Fibroblast of lung (primary cell): Measurements from ENCODE around the gene PDGFA. TPM values are rescaled to one million over a fixed set of nuclear protein-coding genes. Genes with fewer than 3 reads are reported as not detected.

ENCODE experiments used
- DNase-seq, 2 donors: peaks; one replicate each; pipeline versions ENCODE4 v3.0.0 to v3.0.0-alpha.2; 2010; ENCODE audit warnings: low read depth in 2 of 2
- H2AFZ ChIP-seq: 2 replicates; pipeline ENCODE4 v1.5.1; 2012; ENCODE audit warnings: low read length, control low read depth, inconsistent platforms
- H3K27ac ChIP-seq: 2 replicates; pipeline ENCODE4 v1.5.1; 2011; ENCODE audit warnings: low read length, control low read depth; ENCODE audit not compliant: insufficient read depth
- H3K27me3 ChIP-seq: 2 replicates; pipeline ENCODE4 v1.5.1; 2011; ENCODE audit warnings: mild to moderate bottlenecking, low read length; ENCODE audit not compliant: control insufficient read depth, insufficient read depth
- H3K36me3 ChIP-seq: 2 replicates; pipeline ENCODE4 v1.5.1; 2011; ENCODE audit warnings: low read length; ENCODE audit not compliant: control insufficient read depth, insufficient read depth
- H3K4me1 ChIP-seq: 2 replicates; pipeline ENCODE4 v1.5.1; 2011; ENCODE audit warnings: low read length; ENCODE audit not compliant: control insufficient read depth, insufficient read depth; ENCODE audit errors: extremely low read depth
- H3K4me2 ChIP-seq: 2 replicates; pipeline ENCODE4 v1.5.1; 2011; ENCODE audit warnings: low read length, control low read depth; ENCODE audit not compliant: insufficient read depth; ENCODE audit errors: extremely low read depth
- H3K4me3 ChIP-seq, 4 experiments: fragments of 200-600 bp in 1 of 4; sonication (generic) in 1 of 4; replicated peaks in 1 of 4; 2 replicates each; pipeline ENCODE4 v1.5.1; 2011 to 2016; ENCODE audit warnings: low read length in 4 of 4, low read depth in 3 of 4, mild to moderate bottlenecking in 3 of 4, control low read depth in 2 of 4, inconsistent platforms in 1 of 4, mixed read lengths in 1 of 4; ENCODE audit not compliant: insufficient read depth in 1 of 4; ENCODE audit errors: control extremely low read depth in 1 of 4
- H3K79me2 ChIP-seq: 2 replicates; pipeline ENCODE4 v1.5.1; 2012; ENCODE audit warnings: mild to moderate bottlenecking, low read length, inconsistent platforms; ENCODE audit not compliant: control insufficient read depth, insufficient read depth
- H3K9ac ChIP-seq: 2 replicates; pipeline ENCODE4 v1.5.1; 2011; ENCODE audit warnings: mild to moderate bottlenecking, low read length, control low read depth; ENCODE audit not compliant: insufficient read depth
- H3K9me3 ChIP-seq: 2 replicates; pipeline ENCODE4 v1.5.1; 2012; ENCODE audit warnings: low read depth, low read length; ENCODE audit not compliant: control insufficient read depth, insufficient read depth
- H4K20me1 ChIP-seq: 2 replicates; pipeline ENCODE4 v1.5.1; 2011; ENCODE audit warnings: low read length; ENCODE audit not compliant: control insufficient read depth, insufficient read depth; ENCODE audit errors: extremely low read depth
- CTCF ChIP-seq, 2 donors: IDR thresholded peaks in 1 of 2; conservative IDR thresholded peaks in 1 of 2; 1 replicate in 1 of 2; 2 replicates in 1 of 2; pipeline ENCODE4 v1.5.1; 2011 to 2012; ENCODE audit warnings: low read length in 2 of 2, control low read depth in 1 of 2, inconsistent platforms in 1 of 2, low read depth in 1 of 2, mild to moderate bottlenecking in 1 of 2
- EZH2 ChIP-seq: IDR thresholded peaks from 2 replicates; pipeline ENCODE4 v1.5.1; 2012; ENCODE audit warnings: low read length, control low read depth, mild to moderate bottlenecking; ENCODE audit errors: missing control alignments
- polyA plus RNA-seq, 2 donors: library from polyadenylated mRNA; depleted of rRNA in 1 of 2; stranded (reverse) in 1 of 2; unstranded in 1 of 2; fragments of >200 nt; gene quantifications; 2 replicates each; pipeline ENCODE4 v1.2.1, GENCODE V29; 2011 to 2012; ENCODE audit warnings: missing spikeins in 1 of 2
- total RNA-seq: library from RNA; depleted of rRNA; stranded (reverse); fragments of >200 nt; gene quantifications from 2 replicates; pipeline ENCODE4 v1.2.1, GENCODE V29; 2014

Gene PDGFA
- total and polyA plus RNA-seq, 2 donors (not counting 1 experiment from before 2014, with no cell fraction given) = 13.5 to 16.9 TPM

- no peak overlapping the region for H3K9ac ChIP-seq
- H3K4me2 ChIP-seq = no peak overlapping the region
- H2AFZ ChIP-seq = no peak overlapping the region
Observed at GRCh38 chr7:472640-472957, 47.0 kb downstream of the PDGFA start.

GRCh38 chr7:471866-472639 is 47.6 kb downstream of the PDGFA start:
- Histone ChIP-seq H3K9ac (peak overlapping the region; percentile 65), H3K36me3 (no peaks in the 10 kb centered on the region), H3K4me1 (peaks cover 13% of the 10 kb centered on the region), H3K27ac (peak overlapping the region; percentile 79), H3K9me3 (no peaks in the 10 kb centered on the region), H3K4me2 (no peak overlapping the region), H4K20me1 (no peaks in the 10 kb centered on the region), H3K4me3 (no peak overlapping the region), H3K79me2 (no peaks in the 10 kb centered on the region), H3K27me3 (no peaks in the 10 kb centered on the region), H2AFZ (no peak overlapping the region)
- peak; percentile 98 for DNase-seq
- TF ChIP-seq CTCF (conservative IDR thresholded peaks at IDR 0.05 in 1 of 2, IDR thresholded peaks at IDR 0.05 in 1 of 2; ENCODE audit: low read depth in 1 of 2, low read length in 2 of 2) = no peak

More at GRCh38 chr7:472640-472957, 47.0 kb downstream of the PDGFA start:
- no peaks in the 10 kb centered on the region for H3K79me2 ChIP-seq
- no peaks in the 10 kb centered on the region for H3K9me3 ChIP-seq
- peak overlapping the region; percentile 79 for H3K27ac ChIP-seq
- peaks cover 13% of the 10 kb centered on the region for H3K4me1 ChIP-seq
- H3K4me3 ChIP-seq = no peak overlapping the region
- TF ChIP-seq EZH2 (no peak), CTCF (conservative IDR thresholded peaks at IDR 0.05 in 1 of 2, IDR thresholded peaks at IDR 0.05 in 1 of 2; ENCODE audit: low read depth in 1 of 2, low read length in 2 of 2) (no peak)
- no peaks in the 10 kb centered on the region for H3K27me3 ChIP-seq
- DNase-seq = no peak
- H3K36me3 ChIP-seq = no peaks in the 10 kb centered on the region
- no peaks in the 10 kb centered on the region for H4K20me1 ChIP-seq

- Histone ChIP-seq H3K4me3 (no peak overlapping the region), H3K36me3 (no peaks in the 10 kb centered on the region), H4K20me1 (no peaks in the 10 kb centered on the region), H3K9ac (peak overlapping the region; percentile 65), H3K9me3 (no peaks in the 10 kb centered on the region), H3K27ac (peak overlapping the region; percentile 79), H3K79me2 (no peaks in the 10 kb centered on the region), H3K27me3 (no peaks in the 10 kb centered on the region), H3K4me1 (peaks cover 13% of the 10 kb centered on the region), H3K4me2 (no peak overlapping the region), H2AFZ (no peak overlapping the region)
- TF ChIP-seq EZH2 = no peak
- no peak for TF ChIP-seq CTCF (conservative IDR thresholded peaks at IDR 0.05 in 1 of 2, IDR thresholded peaks at IDR 0.05 in 1 of 2; ENCODE audit: low read depth in 1 of 2, low read length in 2 of 2)
- DNase-seq = no peak
Observed at GRCh38 chr7:471191-471865, 48.3 kb downstream of the PDGFA start.
